ENCODE results near the gene PDLIM4.

The PDLIM4 gene

DNA sequence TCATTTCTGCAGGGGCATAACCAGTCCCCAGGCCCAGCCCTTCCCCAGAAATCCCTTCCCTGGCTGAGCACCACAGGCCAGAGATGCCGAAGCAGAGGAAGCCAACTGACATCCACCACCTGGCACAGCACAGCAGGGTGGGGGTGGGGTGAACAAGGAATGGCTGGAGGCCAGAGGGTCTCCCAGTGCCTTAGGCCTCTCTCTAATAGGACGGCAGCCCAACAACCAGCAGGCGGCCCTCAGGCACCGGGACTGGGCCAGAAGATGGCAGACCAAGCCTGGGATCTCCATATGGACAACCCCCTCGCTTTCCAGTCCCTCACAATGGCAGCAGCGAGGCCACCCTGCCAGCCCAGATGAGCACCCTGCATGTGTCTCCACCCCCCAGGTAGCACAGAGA is 13.2 kb downstream of the PDLIM4 start:
- no peak overlapping the region for H3K4me3 ChIP-seq (ENCODE audit: low read depth in 1 of 2, low read length in 1 of 2)
- peaks cover 0 to 21% of the 10 kb centered on the region in 2 experiments for H3K4me1 ChIP-seq (ENCODE audit: control insufficient read depth in 1 of 2, insufficient read depth in 1 of 2, low read depth in 1 of 2, low read length in 1 of 2)
- H3K27ac ChIP-seq, result no peak overlapping the region
- H3K36me3 ChIP-seq, result no peaks in the 10 kb centered on the region
- no peaks in the 10 kb centered on the region for H3K9me3 ChIP-seq
- TF ChIP-seq, protein P1, sequence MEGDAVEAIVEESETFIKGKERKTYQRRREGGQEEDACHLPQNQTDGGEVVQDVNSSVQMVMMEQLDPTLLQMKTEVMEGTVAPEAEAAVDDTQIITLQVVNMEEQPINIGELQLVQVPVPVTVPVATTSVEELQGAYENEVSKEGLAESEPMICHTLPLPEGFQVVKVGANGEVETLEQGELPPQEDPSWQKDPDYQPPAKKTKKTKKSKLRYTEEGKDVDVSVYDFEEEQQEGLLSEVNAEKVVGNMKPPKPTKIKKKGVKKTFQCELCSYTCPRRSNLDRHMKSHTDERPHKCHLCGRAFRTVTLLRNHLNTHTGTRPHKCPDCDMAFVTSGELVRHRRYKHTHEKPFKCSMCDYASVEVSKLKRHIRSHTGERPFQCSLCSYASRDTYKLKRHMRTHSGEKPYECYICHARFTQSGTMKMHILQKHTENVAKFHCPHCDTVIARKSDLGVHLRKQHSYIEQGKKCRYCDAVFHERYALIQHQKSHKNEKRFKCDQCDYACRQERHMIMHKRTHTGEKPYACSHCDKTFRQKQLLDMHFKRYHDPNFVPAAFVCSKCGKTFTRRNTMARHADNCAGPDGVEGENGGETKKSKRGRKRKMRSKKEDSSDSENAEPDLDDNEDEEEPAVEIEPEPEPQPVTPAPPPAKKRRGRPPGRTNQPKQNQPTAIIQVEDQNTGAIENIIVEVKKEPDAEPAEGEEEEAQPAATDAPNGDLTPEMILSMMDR (IDR thresholded peaks at IDR 0.05), result no peak
- peaks cover 16% of the 10 kb centered on the region for H3K27me3 ChIP-seq

DNA sequence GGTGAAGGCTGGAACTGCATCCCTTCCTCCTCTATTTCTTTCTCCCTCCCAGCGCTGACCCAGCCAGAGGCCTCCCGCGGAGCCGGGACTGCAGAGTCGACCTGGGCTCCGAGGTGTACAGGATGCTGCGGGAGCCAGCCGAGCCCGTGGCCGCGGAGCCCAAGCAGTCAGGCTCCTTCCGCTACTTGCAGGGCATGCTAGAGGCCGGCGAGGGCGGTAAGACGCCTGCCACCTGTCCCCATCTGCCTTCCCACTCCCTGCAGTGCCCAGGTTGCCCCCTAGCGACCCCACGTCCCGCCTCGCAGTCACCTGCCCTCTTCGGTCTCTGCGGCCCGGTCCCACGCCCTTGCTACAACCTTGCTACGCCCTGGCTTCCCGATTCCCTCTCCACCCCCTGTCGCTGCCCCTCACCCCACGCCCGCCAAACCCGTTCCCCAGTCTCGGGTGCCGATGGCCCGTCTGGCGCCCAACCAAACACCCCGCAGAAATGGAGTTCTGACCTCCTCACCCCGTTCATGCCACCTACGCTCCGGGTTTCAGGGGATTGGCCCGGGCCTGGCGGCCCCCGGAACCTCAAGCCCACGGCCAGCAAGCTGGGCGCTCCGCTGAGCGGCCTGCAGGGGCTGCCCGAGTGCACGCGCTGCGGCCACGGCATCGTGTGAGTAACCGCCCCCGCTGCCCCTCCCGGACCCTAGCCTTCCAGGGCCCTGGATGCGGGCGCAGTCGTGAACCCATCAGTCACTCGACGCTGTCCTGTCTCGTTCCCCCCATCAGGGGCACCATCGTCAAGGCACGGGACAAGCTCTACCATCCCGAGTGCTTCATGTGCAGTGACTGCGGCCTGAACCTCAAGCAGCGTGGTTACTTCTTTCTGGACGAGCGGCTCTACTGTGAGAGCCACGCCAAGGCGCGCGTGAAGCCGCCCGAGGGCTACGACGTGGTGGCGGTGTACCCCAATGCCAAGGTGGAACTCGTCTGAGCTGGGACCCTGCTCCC is 14.1 kb downstream of the PDLIM4 start:
- Histone ChIP-seq H3K9me3 (no peaks in the 10 kb centered on the region), H3K4me1 (ENCODE audit: control insufficient read depth in 1 of 2, insufficient read depth in 1 of 2, low read depth in 1 of 2, low read length in 1 of 2) (peaks cover 0 to 21% of the 10 kb centered on the region in 2 experiments), H3K27me3 (peaks cover 16% of the 10 kb centered on the region), H3K4me3 (ENCODE audit: low read depth in 1 of 2, low read length in 1 of 2) (peak overlapping the region in 1 of 2 experiments; percentile 41), H3K36me3 (no peaks in the 10 kb centered on the region), H3K27ac (no peak overlapping the region)
- TF ChIP-seq, protein P1 (IDR thresholded peaks at IDR 0.05), result peak; percentile 38

DNA sequence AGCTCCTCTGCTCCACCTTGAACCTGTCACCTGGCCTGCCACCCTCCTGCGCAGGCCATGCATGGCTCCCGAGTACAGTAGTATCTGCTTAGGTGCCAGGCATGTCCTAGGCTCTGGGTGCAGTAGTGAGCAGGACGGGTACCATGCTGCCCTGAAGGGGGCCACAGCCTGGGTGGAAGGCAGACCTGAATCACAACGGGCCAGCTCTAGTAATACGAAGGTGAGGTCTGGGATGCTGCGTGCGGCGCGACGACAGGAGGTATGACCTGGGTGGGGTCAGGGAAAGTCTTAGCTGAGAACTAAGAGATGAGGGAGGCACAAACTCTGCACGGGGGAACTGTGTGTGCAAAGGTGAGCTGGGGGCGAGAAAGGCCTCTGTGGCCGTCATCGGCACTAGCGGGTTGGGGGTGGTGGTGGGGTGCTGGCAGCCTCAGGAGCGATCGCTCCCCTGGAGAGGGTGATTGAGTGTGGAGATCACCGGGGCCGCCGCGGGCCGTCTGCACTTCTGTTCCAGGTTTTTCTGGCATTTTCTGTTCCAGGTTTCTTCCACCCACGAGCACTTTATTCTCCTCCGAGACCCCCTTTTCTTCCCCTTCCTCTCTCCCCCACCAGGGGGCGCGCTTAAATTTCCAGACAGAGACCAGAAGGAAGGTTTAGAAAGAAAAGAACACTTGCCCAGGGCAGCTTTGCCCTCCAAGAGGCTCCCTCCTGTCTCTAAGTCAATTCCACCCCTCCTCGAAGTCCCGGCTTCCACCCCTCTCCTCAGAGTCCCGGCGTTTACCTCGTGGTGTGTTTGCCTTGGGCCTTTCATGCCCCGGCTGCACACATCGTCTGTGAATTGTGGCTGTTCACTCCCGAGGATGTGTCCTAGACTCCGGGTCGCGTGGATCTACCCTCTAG is 15.1 kb downstream of the PDLIM4 start:
- H3K4me3 ChIP-seq (ENCODE audit: low read depth in 1 of 2, low read length in 1 of 2), result no peak overlapping the region
- H3K9me3 ChIP-seq, result no peaks in the 10 kb centered on the region
- TF ChIP-seq, protein P1 (IDR thresholded peaks at IDR 0.05), result peak; percentile 80
- H3K27ac ChIP-seq, result no peak overlapping the region
- H3K27me3 ChIP-seq, result peaks cover 16% of the 10 kb centered on the region
- H3K4me1 ChIP-seq (ENCODE audit: control insufficient read depth in 1 of 2, insufficient read depth in 1 of 2, low read depth in 1 of 2, low read length in 1 of 2), result peaks cover 0 to 21% of the 10 kb centered on the region in 2 experiments
- H3K36me3 ChIP-seq, result no peaks in the 10 kb centered on the region

DNA sequence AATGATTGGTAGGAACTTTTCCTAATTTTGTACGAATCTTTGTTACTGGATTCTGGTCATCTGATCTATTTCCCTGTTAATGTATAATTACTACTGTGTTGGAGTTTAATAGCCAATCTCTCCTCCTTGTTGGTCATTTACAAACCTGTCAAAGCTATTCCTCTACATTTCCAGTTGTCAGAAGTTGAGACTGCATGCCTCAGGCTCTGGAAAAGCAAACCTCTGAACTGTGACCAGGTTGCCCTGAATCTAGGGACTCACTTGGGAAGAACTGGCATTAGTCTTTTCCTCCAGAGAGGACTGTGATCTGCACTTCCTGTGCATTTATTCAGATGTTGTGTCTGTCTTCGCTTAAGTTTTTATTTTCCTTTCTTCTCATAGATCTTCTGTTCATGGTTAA is 16.1 kb downstream of the PDLIM4 start:
- H3K27me3 ChIP-seq, result peaks cover 16% of the 10 kb centered on the region
- no peaks in the 10 kb centered on the region for H3K9me3 ChIP-seq
- TF ChIP-seq, protein P1 (IDR thresholded peaks at IDR 0.05), result no peak
- H3K27ac ChIP-seq, result no peak overlapping the region
- peaks cover 3 to 23% of the 10 kb centered on the region in 2 experiments for H3K4me1 ChIP-seq (ENCODE audit: control insufficient read depth in 1 of 2, insufficient read depth in 1 of 2, low read depth in 1 of 2, low read length in 1 of 2)
- H3K4me3 ChIP-seq (ENCODE audit: low read depth in 1 of 2, low read length in 1 of 2), result no peak overlapping the region
- no peaks in the 10 kb centered on the region for H3K36me3 ChIP-seq

DNA sequence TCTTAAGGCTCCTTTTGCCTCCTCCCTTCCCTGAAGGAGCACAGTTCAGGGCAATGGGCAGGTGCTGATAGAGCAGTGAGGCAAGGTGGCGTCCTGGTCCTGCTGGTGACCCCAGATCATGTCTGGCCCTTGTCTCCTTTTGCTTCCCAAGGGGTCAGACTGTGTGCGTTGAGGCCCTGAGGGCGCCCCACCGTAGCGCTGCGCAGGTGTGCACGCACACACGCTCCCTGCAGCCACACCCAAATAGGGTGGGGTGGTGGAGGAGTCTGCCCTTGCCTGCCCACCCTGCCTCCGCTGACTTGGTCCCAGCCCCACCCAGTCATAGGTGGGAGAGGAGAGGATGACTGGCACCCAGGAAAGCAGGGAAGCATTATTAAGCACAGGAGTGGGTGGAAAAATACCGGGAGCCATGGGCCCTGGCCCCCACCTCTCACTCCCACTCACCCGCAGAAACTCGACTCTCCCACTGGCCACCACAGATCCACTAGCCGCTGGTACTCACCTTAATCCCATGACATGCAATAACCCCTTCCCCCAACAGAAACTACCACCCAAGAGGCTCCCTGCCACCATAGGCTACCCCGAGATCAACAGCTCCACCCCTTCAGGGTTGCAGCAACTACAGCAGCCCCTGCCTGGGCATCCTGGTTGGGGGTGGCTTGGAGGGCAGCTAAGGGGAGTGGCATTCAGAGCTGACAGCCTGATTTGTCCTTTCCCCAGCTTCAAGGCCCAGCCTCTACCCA is 16.7 kb downstream of the PDLIM4 start:
- no peak overlapping the region for H3K27ac ChIP-seq
- peaks cover 16% of the 10 kb centered on the region for H3K27me3 ChIP-seq
- peaks cover 8 to 29% of the 10 kb centered on the region in 2 experiments for H3K4me1 ChIP-seq (ENCODE audit: control insufficient read depth in 1 of 2, insufficient read depth in 1 of 2, low read depth in 1 of 2, low read length in 1 of 2)
- TF ChIP-seq, protein P1 (IDR thresholded peaks at IDR 0.05), result no peak
- no peaks in the 10 kb centered on the region for H3K36me3 ChIP-seq
- H3K4me3 ChIP-seq (ENCODE audit: low read depth in 1 of 2, low read length in 1 of 2), result no peak overlapping the region
- H3K9me3 ChIP-seq, result no peaks in the 10 kb centered on the region

All from neutrophil (primary cell).